ENCODE results near the gene AK3.

GRCh38 chr9:4774209-4774608 is 33.2 kb upstream of the AK3 start:
- TF ChIP-seq CTCF (IDR thresholded peaks at IDR 0.05) (no peak), POLR2AphosphoS5 (IDR thresholded peaks at IDR 0.05; ENCODE audit: low read depth, low read length) (no peak), SIN3A (IDR thresholded peaks at IDR 0.05; ENCODE audit: borderline replicate concordance, insufficient read depth, low read depth, low read length) (no peak), REST (IDR thresholded peaks at IDR 0.05; ENCODE audit: insufficient read depth in 1 of 2, low read depth in 2 of 2, low read length in 1 of 2) (no peak)

Measured in Panc1 (cell line).